HT1080 (cell line): ENCODE measurements around the gene ARMS2. TPM values are rescaled to one million over a fixed set of nuclear protein-coding genes. Genes with fewer than 3 reads are reported as not detected.

Experiments
- DNase-seq: peaks from one replicate; pipeline ENCODE4 v3.0.0-alpha.2; 2015; ENCODE audit warnings: low read depth
- total RNA-seq: library from RNA; depleted of rRNA; stranded (reverse); fragments of >200 nt; shearing (Covaris generic); gene quantifications from 2 replicates; pipeline ENCODE4 v1.2.3, GENCODE V29; 2014

Gene ARMS2
- total RNA-seq, 1 experiment from 2014 or later = not detected

DNA sequence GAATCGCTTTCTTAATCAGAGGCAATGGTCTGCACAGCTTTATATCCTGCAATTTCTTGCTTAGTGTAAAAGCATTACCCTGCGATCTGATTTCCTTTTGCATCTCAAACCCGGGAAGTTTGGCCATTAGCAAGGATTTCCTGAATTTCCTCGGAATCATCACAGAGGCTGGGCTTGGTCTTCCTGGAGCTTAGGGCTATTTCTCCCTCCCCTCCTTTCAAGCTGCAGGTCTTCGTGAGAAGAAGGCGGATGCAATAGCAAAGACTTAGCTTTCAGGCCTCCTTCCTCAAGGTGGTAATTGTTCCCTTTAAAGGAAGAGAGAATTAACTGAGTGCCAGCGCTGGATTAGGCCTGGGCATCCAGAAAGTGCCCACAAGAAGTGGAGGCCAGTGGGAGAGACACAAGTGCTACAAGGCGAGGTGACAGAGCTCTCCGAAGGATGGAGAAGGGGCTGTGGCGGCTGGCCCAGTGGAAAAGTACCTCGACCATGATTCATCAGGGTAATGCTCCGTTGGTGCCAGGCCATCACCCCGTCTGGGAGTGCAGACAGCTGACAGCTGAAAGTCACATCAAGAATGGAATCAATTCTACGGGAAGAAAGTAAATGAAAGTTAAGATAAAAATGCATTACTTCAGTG lies 4.0 kb upstream of the ARMS2 start:
- no peak for DNase-seq

DNA sequence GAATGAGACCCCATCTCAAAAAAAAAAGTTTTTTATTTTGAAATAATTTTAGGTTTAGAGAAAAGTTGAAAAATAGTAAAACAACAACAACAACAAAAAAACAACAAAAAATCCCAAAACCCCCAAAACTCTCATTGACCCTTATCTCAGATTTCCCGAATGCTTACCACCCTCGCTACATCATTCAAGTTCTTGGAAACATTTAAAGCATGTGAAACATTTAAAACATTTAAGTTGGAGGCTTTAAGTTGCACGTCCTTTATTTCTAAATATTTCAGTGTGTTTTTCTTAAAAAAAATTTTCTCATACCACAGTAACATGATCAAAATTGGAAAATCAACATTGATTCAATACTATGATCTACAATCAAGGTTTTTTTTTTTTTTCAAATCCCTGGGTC lies 382 bp upstream of the ARMS2 start:
- no peak for DNase-seq

DNA sequence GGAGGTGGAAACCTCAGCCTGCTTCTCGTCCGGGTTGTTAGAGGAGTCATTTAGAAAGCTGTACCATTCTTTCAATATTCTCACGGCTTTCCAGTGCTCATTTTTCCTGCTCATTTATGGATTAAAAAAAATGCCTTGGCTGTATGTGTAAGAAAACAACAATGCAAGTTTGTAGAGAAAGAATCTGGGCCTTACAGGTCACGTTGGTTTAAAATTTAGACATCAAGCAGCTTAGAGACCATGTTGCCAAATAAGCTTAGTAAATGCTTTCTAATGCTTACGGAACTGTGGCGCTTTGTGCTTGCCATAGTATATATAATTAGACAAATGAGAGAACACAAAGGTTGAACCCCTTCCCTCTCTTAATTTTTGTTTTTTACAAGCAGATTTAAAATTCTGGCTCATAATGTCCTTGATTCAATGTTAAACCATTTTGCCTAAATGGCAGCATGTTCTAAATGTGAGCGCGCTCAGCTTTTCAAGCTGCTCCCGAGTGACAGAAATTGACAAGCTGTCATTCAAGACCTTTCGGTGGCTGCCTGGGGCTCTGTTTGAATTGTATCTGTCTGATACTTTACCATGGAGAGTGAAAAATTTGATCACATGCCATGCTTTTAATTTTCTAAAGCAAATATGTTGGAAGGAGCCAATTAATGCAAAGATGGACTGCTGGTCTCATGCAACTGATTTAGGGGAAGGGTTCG lies 1.1 kb downstream of the ARMS2 start:
- DNase-seq = no peak

DNA sequence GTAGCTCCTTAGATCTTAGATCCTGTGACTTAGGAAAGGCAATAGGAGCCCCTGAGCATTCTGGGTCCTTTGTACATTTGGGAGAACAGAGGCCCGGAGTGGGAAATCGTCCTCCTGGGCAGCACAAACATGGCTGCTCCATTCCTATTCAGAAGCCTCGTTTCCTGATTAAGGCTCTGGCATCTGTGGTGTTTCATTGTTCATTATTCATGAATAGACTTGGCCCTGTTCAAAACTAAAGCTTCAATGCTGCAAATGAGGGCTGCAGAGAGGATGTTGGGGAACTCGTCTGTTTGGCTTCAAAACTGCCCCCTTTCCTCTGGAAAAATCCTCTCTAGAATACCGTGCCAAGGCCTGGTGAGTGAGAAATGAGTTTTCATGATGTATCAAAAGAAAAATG lies 3.5 kb downstream of the ARMS2 start:
- no peak for DNase-seq

DNA sequence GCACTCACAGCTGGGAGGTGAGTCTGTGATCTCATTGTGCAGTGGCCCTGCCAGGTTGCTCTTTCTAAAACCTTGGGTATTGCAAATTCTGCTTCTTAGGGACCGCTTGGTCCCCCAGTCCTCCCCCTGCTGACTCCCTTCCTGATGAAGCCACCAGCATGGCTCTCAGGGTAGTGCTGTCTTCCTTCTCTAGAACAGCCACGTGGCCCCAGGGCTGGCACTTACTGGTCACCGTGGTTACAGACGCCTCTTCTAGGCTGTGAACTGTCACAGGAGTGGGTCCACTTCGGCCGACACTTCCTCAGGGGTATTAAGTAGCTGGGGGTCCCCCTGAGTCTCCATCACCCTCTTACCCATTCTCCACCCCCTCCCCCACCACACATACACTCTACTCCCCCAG lies 4.2 kb downstream of the ARMS2 start:
- DNase-seq = no peak

DNA sequence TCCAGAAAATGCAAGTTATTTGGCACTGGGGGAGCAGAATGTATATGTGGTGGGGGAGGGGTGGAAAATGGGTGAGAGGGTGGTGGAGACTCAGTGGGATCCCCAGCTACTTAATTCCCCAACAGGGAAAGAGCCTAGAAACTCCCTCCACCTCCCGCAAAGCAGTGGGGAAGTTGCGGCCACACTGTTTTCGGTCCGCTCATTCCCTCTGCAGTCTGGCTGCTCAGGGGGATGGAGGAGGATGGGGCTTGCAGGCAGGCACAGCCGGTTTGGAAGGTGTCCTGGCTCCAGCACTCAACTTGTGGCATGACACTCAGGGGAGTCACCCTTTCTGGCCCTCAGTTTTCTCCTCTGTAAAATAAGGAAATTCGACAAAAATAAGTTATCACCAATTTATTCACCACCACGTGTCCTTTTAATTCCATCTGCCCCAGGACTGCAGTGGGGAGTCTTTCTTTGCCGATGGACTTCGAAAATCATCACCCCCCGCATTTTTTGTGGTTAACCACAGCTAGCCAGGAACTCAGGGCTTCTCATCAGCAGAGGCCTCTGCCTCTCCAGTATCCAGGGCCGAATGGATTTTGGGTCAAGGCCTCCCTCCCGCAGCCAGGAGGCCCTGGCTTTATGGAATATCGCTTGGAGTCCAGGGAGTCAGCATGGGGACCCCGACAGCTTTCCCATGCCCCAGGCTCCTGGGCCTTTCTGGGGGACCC lies 5.3 kb downstream of the ARMS2 start:
- DNase-seq = peak; percentile 48

DNA sequence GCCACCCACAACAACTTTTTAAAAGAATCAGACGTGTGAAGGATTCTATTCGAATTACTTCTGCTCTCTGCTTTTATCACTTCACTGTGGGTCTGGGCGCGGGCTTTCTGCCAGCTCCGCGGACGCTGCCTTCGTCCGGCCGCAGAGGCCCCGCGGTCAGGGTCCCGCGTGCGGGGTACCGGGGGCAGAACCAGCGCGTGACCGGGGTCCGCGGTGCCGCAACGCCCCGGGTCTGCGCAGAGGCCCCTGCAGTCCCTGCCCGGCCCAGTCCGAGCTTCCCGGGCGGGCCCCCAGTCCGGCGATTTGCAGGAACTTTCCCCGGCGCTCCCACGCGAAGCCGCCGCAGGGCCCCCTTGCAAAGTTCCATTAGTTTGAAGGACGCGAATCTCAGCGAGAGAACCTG lies 6.4 kb downstream of the ARMS2 start:
- no peak for DNase-seq

DNA sequence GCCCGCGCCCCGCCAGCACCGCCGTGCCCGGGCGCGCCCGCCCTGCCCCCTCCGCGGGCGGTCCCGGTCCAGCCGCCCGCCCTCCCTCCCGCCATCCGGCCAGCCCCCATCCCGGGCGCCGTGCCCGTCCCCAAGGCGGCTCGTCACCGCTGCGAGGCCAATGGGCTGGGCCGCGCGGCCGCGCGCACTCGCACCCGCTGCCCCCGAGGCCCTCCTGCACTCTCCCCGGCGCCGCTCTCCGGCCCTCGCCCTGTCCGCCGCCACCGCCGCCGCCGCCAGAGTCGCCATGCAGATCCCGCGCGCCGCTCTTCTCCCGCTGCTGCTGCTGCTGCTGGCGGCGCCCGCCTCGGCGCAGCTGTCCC lies 6.9 kb downstream of the ARMS2 start, which contains the start of gene HTRA1:
Gene HTRA1 (plus strand): TSS at position 187 of the 362 bp plus-strand sequence. CDS start 100 bp downstream, at position 287.
- peak; percentile 62 for DNase-seq

DNA sequence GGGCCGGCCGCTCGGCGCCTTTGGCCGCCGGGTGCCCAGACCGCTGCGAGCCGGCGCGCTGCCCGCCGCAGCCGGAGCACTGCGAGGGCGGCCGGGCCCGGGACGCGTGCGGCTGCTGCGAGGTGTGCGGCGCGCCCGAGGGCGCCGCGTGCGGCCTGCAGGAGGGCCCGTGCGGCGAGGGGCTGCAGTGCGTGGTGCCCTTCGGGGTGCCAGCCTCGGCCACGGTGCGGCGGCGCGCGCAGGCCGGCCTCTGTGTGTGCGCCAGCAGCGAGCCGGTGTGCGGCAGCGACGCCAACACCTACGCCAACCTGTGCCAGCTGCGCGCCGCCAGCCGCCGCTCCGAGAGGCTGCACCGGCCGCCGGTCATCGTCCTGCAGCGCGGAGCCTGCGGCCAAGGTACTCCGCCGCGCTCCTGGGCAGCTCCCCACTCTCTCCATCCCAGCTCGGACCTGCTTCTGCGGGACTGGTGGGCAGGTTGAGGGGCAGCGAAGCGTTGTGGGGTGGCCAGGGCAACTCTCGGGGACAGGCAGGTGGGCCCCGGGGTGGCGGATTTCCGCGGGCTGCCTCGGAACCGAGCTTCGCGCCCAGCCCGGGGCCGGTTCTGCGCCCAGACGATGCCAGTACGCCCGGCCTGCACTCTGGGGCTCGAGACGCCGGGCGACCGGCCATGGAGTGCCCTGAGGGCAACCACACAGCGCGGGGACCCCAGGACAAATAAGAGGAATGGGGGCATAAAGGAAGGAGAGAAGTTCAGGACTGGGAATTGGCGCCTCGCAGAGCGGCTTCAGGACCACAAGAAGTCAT lies 7.5 kb downstream of the ARMS2 start:
- peak; percentile 10 for DNase-seq

DNA sequence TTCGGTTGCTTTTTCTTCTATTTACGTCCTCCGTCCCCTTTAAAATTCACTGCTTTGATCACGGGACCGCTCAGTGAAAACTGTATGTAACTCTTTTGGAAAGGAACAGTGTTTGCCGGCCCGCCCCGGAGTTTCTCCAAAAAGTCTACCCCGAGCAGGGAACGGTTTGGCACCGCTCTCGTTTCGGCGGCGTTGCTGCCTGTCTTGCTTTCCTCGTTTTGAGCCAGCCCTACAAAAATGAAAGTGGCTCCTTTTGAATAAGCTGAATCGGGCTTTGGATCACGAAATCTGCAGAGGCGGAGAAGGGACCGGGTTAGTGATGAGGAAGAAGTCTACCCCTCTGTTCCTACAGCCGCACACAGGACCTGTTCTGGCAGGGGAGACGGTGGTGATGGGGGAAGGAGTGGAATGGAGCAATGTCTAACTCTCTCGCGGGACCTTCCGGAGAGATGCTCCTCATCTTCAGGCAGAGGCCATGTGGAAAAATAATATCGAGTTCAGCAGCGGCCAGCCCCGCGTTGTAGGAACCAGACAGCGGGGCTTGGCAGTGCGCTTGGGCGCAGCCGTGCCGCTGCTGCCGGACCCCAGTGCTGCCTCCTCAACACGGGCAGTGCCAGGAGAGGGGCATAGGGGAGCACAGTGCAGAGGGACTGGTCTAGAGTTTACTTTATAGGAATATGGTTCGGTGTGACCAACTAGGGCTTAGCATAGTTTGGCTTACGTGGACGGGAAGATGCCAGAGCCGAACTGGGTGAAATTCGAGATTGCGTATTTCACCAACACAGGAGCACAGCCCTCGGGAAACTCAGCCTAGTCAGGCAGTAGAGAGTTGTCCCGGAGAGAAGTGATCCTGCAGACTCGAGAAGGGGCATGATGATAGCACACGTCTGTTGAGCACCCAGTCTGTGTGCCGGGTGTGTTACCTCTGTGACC lies 8.3 kb downstream of the ARMS2 start:
- no peak for DNase-seq

DNA sequence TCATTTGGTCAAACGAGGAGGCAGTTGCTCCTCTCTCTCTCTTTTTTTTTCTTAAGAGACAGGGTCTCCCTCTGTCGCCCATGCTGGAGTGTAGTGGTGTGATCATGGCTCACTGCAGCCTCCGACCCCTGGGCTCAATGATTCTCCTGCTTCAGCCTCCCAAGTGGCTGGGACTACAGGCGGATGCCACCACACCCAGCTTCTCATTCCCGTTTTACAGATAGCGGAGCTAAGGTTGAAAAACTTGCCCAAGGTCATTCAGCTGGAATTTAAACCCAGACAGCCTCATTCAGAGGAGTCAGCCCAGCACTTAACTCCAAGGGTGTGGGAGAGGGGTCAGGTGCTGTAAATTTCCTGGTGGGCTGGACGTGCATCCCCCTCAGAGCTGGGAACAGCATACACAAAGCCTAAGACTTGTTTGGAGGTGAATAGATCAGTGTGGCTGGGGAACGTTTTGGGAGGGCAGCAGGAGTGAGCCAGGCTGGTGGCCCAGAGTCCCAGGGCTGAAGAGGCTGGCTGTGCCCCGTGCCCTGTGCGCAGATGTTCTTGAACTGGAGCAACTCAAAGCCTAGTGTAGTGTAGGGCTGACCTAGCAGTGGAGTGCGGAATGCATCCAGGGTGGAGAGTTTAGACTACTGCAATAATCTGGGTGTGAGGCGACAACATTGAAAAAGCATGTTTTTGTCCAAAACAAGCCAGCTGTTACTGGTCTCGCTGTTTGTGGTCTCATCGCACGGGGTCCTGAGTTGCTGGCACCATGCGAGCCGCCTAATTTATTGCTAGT lies 9.2 kb downstream of the ARMS2 start:
- DNase-seq = no peak

DNA sequence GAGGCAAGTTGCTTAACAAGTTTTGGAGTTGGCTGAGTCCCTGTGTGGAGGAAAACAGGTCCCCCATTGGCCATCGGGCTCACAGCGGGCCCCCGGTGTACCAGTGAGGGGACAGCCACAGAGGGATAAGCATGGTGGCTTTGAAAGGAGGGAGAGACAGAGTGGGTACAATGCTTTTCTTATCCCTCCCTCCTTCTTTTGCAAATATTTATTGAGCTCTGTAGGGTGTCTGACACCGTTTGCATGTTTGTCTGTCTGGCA lies 9.7 kb downstream of the ARMS2 start:
- DNase-seq = no peak

DNA sequence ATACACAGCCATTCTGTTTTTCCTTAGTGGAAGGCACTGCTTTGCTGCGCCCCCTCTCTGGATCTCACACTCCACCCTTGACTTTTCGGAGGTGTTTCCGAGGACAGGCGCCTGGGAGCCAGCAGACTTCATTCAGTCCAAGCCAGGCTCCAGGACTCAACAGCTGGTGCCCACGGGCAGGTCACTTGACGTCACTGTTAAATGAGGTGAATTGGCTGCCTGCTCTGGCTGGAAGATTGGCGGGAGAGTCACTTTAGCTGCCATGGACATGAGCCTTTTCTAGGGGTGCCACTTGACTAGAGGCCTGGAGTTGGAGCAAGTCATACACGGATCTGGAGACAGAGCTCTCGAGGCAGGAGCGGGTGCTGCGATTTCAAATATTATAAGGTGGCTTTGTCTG lies 10.1 kb downstream of the ARMS2 start:
- DNase-seq = no peak

DNA sequence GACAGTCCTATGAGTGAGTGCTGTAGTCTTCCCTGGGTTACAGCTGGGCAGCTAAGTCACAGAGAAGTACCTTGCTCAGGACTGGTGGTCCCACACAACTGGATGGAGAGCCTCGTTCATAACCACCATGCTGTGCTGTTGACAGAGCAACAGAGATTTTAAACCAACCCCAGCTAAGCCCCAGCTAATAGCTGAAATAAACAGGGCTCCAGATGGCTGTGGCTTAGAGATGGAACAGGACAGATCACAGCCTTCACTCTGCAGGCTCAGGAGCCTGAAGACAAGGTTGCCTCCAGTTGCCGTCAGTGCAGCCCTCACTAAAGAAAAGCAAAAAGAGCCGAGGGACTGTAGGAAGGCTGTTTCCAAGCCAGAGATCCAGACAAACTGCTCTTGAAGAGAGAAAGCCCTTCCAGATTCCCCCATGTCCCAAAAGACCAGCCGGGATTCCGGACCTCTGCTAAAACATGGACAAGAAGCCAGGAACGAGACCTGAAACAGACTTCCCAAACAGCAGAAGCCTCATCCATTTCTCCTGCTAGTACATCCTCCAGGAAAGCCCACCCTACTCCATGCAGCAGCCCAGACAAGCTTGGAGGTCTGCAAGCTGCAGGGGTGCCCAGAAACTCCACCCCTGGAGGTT lies 11.1 kb downstream of the ARMS2 start:
- no peak for DNase-seq

DNA sequence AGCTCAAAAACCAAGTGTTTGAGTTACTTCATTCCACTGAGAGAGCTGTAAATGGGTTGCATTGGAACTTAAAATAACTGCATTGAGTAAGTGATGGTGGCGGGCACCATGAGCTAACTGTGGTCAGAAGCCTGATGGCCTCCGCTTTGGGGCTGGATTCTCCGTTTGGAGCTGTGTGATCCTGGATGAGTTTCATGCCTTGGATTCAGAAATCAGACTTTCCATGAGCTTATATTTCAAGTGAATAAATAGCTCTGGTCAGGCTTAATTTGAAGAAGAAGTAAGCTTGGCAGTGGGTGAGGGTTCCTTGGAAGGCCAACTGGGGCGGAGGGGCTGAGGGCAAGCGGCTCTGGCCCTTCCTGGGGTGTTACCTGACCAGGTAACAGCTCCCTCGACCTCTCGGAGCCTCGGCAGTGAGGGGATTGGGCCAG lies 12.5 kb downstream of the ARMS2 start:
- no peak for DNase-seq

DNA sequence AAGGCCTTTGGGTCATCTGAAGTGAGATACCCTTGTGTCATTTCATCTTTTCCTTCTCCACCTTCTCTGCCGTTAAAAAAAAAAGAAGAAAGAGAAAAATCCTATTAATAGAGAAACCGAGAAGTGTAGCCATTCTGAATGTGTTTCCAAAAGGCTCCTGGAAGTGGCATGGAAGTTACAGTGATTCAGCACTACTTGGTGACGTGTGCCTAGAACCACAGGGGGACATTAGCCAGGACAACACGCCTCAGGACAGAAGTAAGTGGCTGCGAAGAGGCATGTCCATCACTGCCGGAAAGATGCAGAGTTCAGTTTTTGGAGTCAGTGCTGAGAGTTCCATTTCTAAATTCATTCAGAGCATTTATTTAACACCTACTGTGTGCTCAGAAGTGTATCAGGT lies 13.2 kb downstream of the ARMS2 start:
- DNase-seq = no peak

DNA sequence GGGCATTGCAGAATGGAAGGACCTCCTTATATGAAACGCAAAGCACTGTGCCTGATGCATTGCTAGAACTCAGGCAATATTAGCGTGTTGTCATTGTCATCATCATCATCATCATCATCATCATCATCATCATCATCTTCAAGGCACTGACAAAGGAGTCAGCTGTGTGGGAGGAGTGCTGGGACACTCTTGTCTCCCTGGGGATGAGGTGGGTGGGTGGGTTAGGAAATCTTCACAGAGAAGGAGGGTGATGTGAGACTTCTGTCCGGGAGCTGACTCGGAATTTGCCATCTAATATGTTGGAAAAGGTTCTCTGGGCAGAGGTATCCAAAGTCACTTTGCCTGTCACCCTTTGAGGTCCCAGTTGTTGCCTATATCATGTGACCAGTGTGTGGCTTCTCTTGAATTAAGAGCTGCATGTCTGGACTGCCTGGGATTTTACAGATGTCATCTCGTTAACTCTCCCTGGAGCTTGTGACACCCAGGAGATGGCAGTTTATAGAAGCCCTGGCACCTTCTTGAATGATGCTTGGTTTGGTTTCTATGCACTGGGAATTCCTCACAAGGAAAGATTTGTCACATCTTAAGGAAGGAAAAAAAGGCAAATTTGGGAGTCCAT lies 14.0 kb downstream of the ARMS2 start:
- no peak for DNase-seq

DNA sequence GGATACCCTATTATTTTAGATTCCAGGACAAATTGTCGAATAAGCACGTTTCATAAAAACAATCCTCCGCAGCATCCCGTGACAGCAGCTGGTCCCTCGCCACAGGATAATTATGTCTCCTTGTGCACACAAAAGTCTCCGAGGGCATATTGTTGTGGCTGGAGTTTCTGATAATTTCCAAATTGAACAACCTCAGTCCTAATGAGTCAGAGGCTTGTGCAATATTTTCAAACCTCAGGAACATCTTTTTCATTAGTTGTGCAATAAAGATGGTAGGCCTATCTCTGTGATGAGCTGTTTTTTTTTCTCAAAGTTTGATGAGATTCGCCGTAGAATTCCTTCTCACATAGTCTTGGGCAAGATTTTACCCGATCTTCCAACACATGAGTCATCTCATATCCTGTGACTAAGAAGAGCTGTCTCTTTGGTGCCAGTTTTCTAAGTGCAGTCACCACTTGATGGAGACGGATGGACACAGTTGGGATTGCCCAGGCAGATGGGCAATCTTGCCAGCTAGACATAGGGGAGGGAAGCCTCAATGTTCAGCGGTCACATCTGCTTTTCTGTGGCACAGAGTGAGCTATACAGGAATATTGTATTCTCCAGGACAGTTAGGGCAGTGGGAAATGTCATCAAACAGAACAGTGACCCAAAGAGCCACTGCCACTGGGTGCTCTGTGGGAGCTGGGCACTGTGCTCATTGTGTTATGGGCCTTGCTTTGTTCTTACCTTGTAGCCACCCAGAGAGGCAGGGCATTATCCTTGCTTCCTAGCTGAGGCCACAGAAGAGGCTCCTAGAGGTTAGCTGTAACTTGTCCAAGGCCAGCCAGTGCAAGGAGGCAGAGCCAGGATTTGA lies 14.7 kb downstream of the ARMS2 start:
- peak; percentile 99 for DNase-seq
